ENCODE measurements around the gene PRPF38B. TPM values are rescaled to one million over a fixed set of nuclear protein-coding genes. Genes with fewer than 3 reads are reported as not detected.
A peak's percentile ranks its signal among the peaks of the same experiment; 100 is the strongest.

PRPF38B gene
- total and polyA plus RNA-seq, 2 of the 8 experiments (the other 6 are each of a cell fraction or from before 2014, with no cell fraction given) = 16.6 to 50.6 TPM

GRCh38 chr1:108701176-108701849 lies 9.2 kb downstream of the PRPF38B start:
- Histone ChIP-seq H2BK12ac (ENCODE audit: low read depth, low read length) (no peak overlapping the region), H3K23ac (ENCODE audit: insufficient read length) (no peak overlapping the region)
- FAIRE-seq = no peak

More at GRCh38 chr1:108701176-108701849, 9.2 kb downstream of the PRPF38B start:
- Histone ChIP-seq H2BK120ac (replicated peaks; ENCODE audit: low read depth, low read length) (no peak overlapping the region), H4K91ac (replicated peaks; ENCODE audit: insufficient read length, low read length) (no peak overlapping the region), H3K36me3 (ENCODE audit: control insufficient read depth in 2 of 4, insufficient read depth in 4 of 4, low read length in 3 of 4) (peaks cover 15 to 56% (median 43%) of the 10 kb centered on the region in 4 experiments), H2BK5ac (ENCODE audit: low read depth, low read length) (no peak overlapping the region), H3K56ac (replicated peaks; ENCODE audit: insufficient read length, low read depth, low read length) (no peak overlapping the region), H2AK5ac (ENCODE audit: low read depth, low read length) (no peak overlapping the region), H3K79me1 (ENCODE audit: low read depth, low read length) (no peaks in the 10 kb centered on the region; the same call in 1 of the 2 replicates), H3K4ac (replicated peaks; ENCODE audit: insufficient read length, low read depth, low read length) (no peak overlapping the region), H3K23me2 (ENCODE audit: low read depth, low read length) (no peaks in the 10 kb centered on the region), H3K4me1 (replicated peaks in 1 of 4; ENCODE audit: control insufficient read depth in 3 of 4, insufficient read depth in 4 of 4, low read length in 3 of 4) (no peaks in the 10 kb centered on the region), H3K79me2 (ENCODE audit: control insufficient read depth in 1 of 2, insufficient read depth in 2 of 2, low read length in 2 of 2) (peaks cover 0 to 15% of the 10 kb centered on the region in 2 experiments; a peak in 2 of 4 replicates), H3K27me3 (replicated peaks in 1 of 4; ENCODE audit: control insufficient read depth in 3 of 4, extremely low read depth in 1 of 4, insufficient read depth in 3 of 4, low read length in 3 of 4) (no peaks in the 10 kb centered on the region), H4K20me1 (replicated peaks in 1 of 2; ENCODE audit: control insufficient read depth in 1 of 2, insufficient read depth in 2 of 2, low read length in 2 of 2) (peaks cover 2 to 4% of the 10 kb centered on the region in 2 experiments), H3K9me3 (ENCODE audit: insufficient read depth in 2 of 2, low read depth in 1 of 2, low read length in 1 of 2) (no peaks in the 10 kb centered on the region), H4K8ac (ENCODE audit: extremely low read depth, insufficient read depth, low read length) (no peak overlapping the region), H4K5ac (ENCODE audit: insufficient read length, low read depth, low read length) (no peak overlapping the region), H3K18ac (ENCODE audit: extremely low read depth, low read length) (no peak overlapping the region), H2BK15ac (ENCODE audit: low read length) (no peak overlapping the region), H2AFZ (ENCODE audit: low read length) (no peak overlapping the region), H3K9ac (replicated peaks in 1 of 4; ENCODE audit: extremely low read depth in 1 of 4, low read depth in 3 of 4, low read length in 3 of 4) (no peak overlapping the region), H3K27ac (ENCODE audit: low read depth, low read length) (no peak overlapping the region), H3K4me2 (ENCODE audit: insufficient read depth in 1 of 2, low read depth in 2 of 2, low read length in 2 of 2) (no peak overlapping the region), H3K14ac (ENCODE audit: insufficient read length) (no peak overlapping the region), H3K4me3 (ENCODE audit: extremely low read depth in 1 of 4, insufficient read depth in 2 of 4, low read depth in 3 of 4, low read length in 4 of 4) (no peak overlapping the region), H2BK20ac (ENCODE audit: low read length) (no peak overlapping the region)
- TF ChIP-seq POLR2A (IDR thresholded peaks at IDR 0.05; ENCODE audit: control extremely low read depth in 1 of 2, low read depth in 2 of 2, low read length in 2 of 2) (peak in 1 of 2 experiments; percentile 37; a peak in 1 of 3 replicates), CTBP2 (IDR thresholded peaks at IDR 0.05; ENCODE audit: borderline replicate concordance, insufficient read depth, insufficient read length, low read length) (no peak), POLR2AphosphoS5 (IDR thresholded peaks at IDR 0.05; ENCODE audit: low read depth, low read length) (0 out of 2 replicates have a peak, but pooled peaks have one; percentile 58)
- ChIA-PET CTCF (ENCODE audit: partially characterized antibody) (no interaction called here), POLR2A (ENCODE audit: partially characterized antibody) (interaction anchor here (1.0 to 5.4 kb wide), 5 partner anchors 8 to 20 kb away, joined by 4 to 79 read pairs (median 4); partner anchors contain the start of gene PRPF38B)
- 91% methylated on average over 5 of the region's 5 CpGs; no CpG with 5 or more reads in 1 of the 2 experiments for WGBS, 2 experiments (ENCODE audit: extremely low coverage in 1 of 2, insufficient coverage in 1 of 2, insufficient read length in 1 of 2, insufficient replicate concordance in 2 of 2, low coverage in 1 of 2, low lambda C conversion rate in 2 of 2, missing lambda C conversion rate in 1 of 2)
- no peak for DNase-seq (ENCODE audit: low read depth in 1 of 2, low spot score in 2 of 2)

Data from H1 (cell line).